A549 (cell line): ENCODE data around the gene C1QBP. TPM values are rescaled to one million over a fixed set of nuclear protein-coding genes. Genes with fewer than 3 reads are reported as not detected.

Experiments
- ATAC-seq, 2 experiments: fragments of 200-7000 bp in 1 of 2; fragments of >200 bp in 1 of 2; cut with Nextera tagmentation in 1 of 2; cut with Tn5 transposase in 1 of 2; 3 replicates each; pipeline versions ENCODE4 v1.8.0 to v1.9.1; 2018 to 2020; ENCODE audit warnings: mild to moderate bottlenecking in 1 of 2, moderate library complexity in 1 of 2
- CTCF ChIA-PET: fragments of 300-600 bp; sonication (Branson Sonifier 250); formaldehyde crosslinking; extraction: SDS; loops from one replicate; lab custom pipeline; 2021; ENCODE audit warnings: antibody characterized with exemption, inconsistent platforms; lab: Yijun Ruan, JAX
- POLR2A ChIA-PET: fragments of 350-600 bp; formaldehyde crosslinking; extraction: SDS; loops from one replicate; lab custom pipeline; 2021; ENCODE audit warnings: antibody characterized with exemption, inconsistent platforms; lab: Yijun Ruan, JAX
- DNase-seq, 2 experiments: peaks; one replicate each; pipeline versions ENCODE4 v3.0.0 to v3.0.0-alpha.2; 2011 to 2016; ENCODE audit warnings: low read depth in 1 of 2, low spot score in 1 of 2
- FAIRE-seq: peaks from 2 replicates; lab custom pipeline; 2011; peaks lifted over from hg19 to GRCh38; lab: Jason Lieb, UNC
- H3K27ac ChIP-seq, 2 experiments: fragments of >200 bp; sonication (Bioruptor Twin); formaldehyde crosslinking; 3 replicates each; pipeline ENCODE4 v1.5.1; 2016 to 2017
- H3K4me1 ChIP-seq: fragments of >200 bp; sonication (Bioruptor Twin); formaldehyde crosslinking; 3 replicates; pipeline ENCODE4 v1.6.1; 2016
- H3K4me2 ChIP-seq: fragments of >200 bp; sonication (Bioruptor Twin); formaldehyde crosslinking; 3 replicates; pipeline ENCODE4 v1.6.1; 2016
- H3K4me3 ChIP-seq: fragments of >200 bp; sonication (Bioruptor Twin); formaldehyde crosslinking; 3 replicates; pipeline ENCODE4 v1.5.1; 2016
- H3K9me3 ChIP-seq: fragments of >200 bp; sonication (Bioruptor Twin); formaldehyde crosslinking; 3 replicates; pipeline ENCODE4 v1.6.1; 2016
- BHLHE40 ChIP-seq: IDR thresholded peaks from 2 replicates; pipeline ENCODE4 v1.6.1; 2012; ENCODE audit warnings: low read depth, low read length, inconsistent platforms
- CBX2 ChIP-seq: fragments of 200-600 bp; sonication (generic); IDR thresholded peaks from 2 replicates; pipeline ENCODE4 v1.6.1; 2016; ENCODE audit warnings: low read depth, mild to moderate bottlenecking, borderline replicate concordance
- CBX8 ChIP-seq: fragments of 200-600 bp; sonication (generic); IDR thresholded peaks from 2 replicates; pipeline ENCODE4 v1.6.1; 2016
- CEBPB ChIP-seq, 2 experiments: fragments of >200 bp in 1 of 2; sonication (Bioruptor Twin) in 1 of 2; formaldehyde crosslinking in 1 of 2; IDR thresholded peaks; 2 replicates each; pipeline ENCODE4 v1.6.1; 2012 to 2016
- CHD2 ChIP-seq: fragments of 150-350 bp; IDR thresholded peaks from 2 replicates; pipeline ENCODE4 v1.6.1; 2014; ENCODE audit warnings: low read length; ENCODE audit not compliant: partially characterized antibody
- EHF ChIP-seq: fragments of 250-450 bp; sonication (Bioruptor Pico); IDR thresholded peaks from 2 replicates; pipeline ENCODE4 v1.5.0; 2020; ENCODE audit warnings: mild to moderate bottlenecking
- EP300 ChIP-seq, 2 experiments: fragments of >200 bp; sonication (Bioruptor Twin); formaldehyde crosslinking; IDR thresholded peaks; 2 replicates in 1 of 2; 3 replicates in 1 of 2; pipeline ENCODE4 v1.6.1; 2016 to 2017
- ESRRA ChIP-seq: fragments of 150-350 bp; IDR thresholded peaks from 2 replicates; pipeline ENCODE4 v1.6.1; 2014; ENCODE audit warnings: mild to moderate bottlenecking, low read length, borderline replicate concordance
- FOSB ChIP-seq: fragments of 250-450 bp; sonication (Bioruptor Pico); IDR thresholded peaks from 2 replicates; pipeline ENCODE4 v1.5.0; 2020; ENCODE audit warnings: mild to moderate bottlenecking, moderate library complexity
- FOSL2 ChIP-seq, 2 experiments: fragments of 450-650 bp in 1 of 2; fragments of >200 bp in 1 of 2; sonication (Bioruptor Twin) in 1 of 2; formaldehyde crosslinking; IDR thresholded peaks; 2 replicates each; pipeline versions ENCODE4 v1.5.0 to v1.6.1; 2016 to 2020; ENCODE audit warnings: mild to moderate bottlenecking in 1 of 2, moderate library complexity in 1 of 2
- HOXA7 ChIP-seq: fragments of 250-450 bp; sonication (Bioruptor Pico); IDR thresholded peaks from 2 replicates; pipeline ENCODE4 v1.5.0; 2020; ENCODE audit warnings: mild to moderate bottlenecking, moderate library complexity
- HOXB5 ChIP-seq: fragments of 250-450 bp; sonication (Bioruptor Pico); IDR thresholded peaks from 2 replicates; pipeline ENCODE4 v1.5.0; 2020; ENCODE audit warnings: mild to moderate bottlenecking, moderate library complexity
- JUN ChIP-seq, 2 experiments: fragments of >200 bp; sonication (Bioruptor Twin); formaldehyde crosslinking; IDR thresholded peaks; 2 replicates in 1 of 2; 3 replicates in 1 of 2; pipeline ENCODE4 v1.6.1; 2016 to 2017
- NPAS2 ChIP-seq: fragments of 250-450 bp; sonication (Bioruptor Pico); IDR thresholded peaks from 2 replicates; pipeline ENCODE4 v1.8.0; 2022; ENCODE audit warnings: mild to moderate bottlenecking, moderate library complexity, borderline replicate concordance
- PBX3 ChIP-seq: IDR thresholded peaks from 2 replicates; pipeline ENCODE4 v1.6.1; 2012
- POLR2A ChIP-seq: IDR thresholded peaks from 2 replicates; pipeline ENCODE4 v1.6.1; 2012; ENCODE audit warnings: mild to moderate bottlenecking, low read length
- POLR2AphosphoS2 ChIP-seq: conservative IDR thresholded peaks from 2 replicates; pipeline ENCODE4 v1.6.1; 2012; ENCODE audit warnings: low read length, improper control_type of control experiment, inconsistent platforms
- RAD21 ChIP-seq, 2 experiments: fragments of >200 bp in 1 of 2; sonication (Bioruptor Twin) in 1 of 2; formaldehyde crosslinking in 1 of 2; IDR thresholded peaks in 1 of 2; conservative IDR thresholded peaks in 1 of 2; 2 replicates in 1 of 2; 3 replicates in 1 of 2; pipeline ENCODE4 v1.6.1; 2012 to 2018; ENCODE audit warnings: inconsistent platforms in 1 of 2
- RFX5 ChIP-seq: fragments of 450-650 bp; IDR thresholded peaks from 2 replicates; pipeline ENCODE4 v1.7.1; 2014; ENCODE audit warnings: antibody characterized with exemption, mild to moderate bottlenecking, moderate library complexity
- RNF2 ChIP-seq: fragments of 200-600 bp; sonication (generic); IDR thresholded peaks from 2 replicates; pipeline ENCODE4 v1.6.1; 2016; ENCODE audit warnings: low read depth, mild to moderate bottlenecking, antibody characterized with exemption, moderate library complexity, borderline replicate concordance
- SMC3 ChIP-seq: fragments of >200 bp; sonication (Bioruptor Twin); formaldehyde crosslinking; IDR thresholded peaks from 3 replicates; pipeline ENCODE4 v1.6.1; 2018; ENCODE audit warnings: inconsistent platforms
- ZC3H11A ChIP-seq: fragments of 450-650 bp; IDR thresholded peaks from 2 replicates; pipeline ENCODE4 v1.6.1; 2014; ENCODE audit warnings: antibody characterized with exemption, mild to moderate bottlenecking
- WGBS: methylation state at CpG from one replicate; pipeline ENCODE4 v1.1.6; 2017; ENCODE audit errors: missing lambda C conversion rate; 5-methylcytosine and 5-hydroxymethylcytosine counted together
- polyA plus RNA-seq, 4 experiments: library from polyadenylated mRNA; depleted of rRNA in 3 of 4; stranded (reverse); fragments of >200 nt; fragmentation: RNase III in 1 of 4; extraction: RNeasy Plus Mini Kit Qiagen cat#74134 plus additional on column Dnase treatment in 1 of 4; gene quantifications; 2 replicates in 3 of 4; 3 replicates in 1 of 4; pipeline ENCODE4 v1.2.3, GENCODE V29; 2011 to 2017
- TF ChIP-seq, protein P1 (sequence below): fragments of 450-650 bp; IDR thresholded peaks from 2 replicates; pipeline ENCODE4 v1.6.1; 2014; ENCODE audit warnings: antibody characterized with exemption
- TF ChIP-seq, protein P2 (sequence below): fragments of 250-450 bp; sonication (Bioruptor Pico); IDR thresholded peaks from 2 replicates; pipeline ENCODE4 v1.5.0; 2021; ENCODE audit warnings: mild to moderate bottlenecking, moderate library complexity, borderline replicate concordance
- TF ChIP-seq, protein P3 (sequence below): IDR thresholded peaks from 2 replicates; pipeline ENCODE4 v1.6.1; 2012; ENCODE audit warnings: low read depth, borderline replicate concordance
- TF ChIP-seq, protein P4 (sequence below): fragments of >200 bp; sonication (Bioruptor Twin); formaldehyde crosslinking; IDR thresholded peaks from 3 replicates; pipeline ENCODE4 v1.5.1; 2016

Gene C1QBP
- polyA plus RNA-seq, 2 of the 4 experiments (the other 2 are of a cell fraction) = 557 to 683 TPM

GRCh38 chr17:5410594-5411272 lies 28.2 kb downstream of the C1QBP start:
- ATAC-seq (no peak), FAIRE-seq (no peak), DNase-seq (no peak)
- Histone ChIP-seq H3K4me1 (peaks cover 8% of the 10 kb centered on the region; the same call in 1 of the 3 replicates), H3K27ac (no peak overlapping the region), H3K9me3 (no peaks in the 10 kb centered on the region), H3K4me2 (no peak overlapping the region), H3K4me3 (no peak overlapping the region)
- POLR2A ChIA-PET = no interaction called here
- 96% methylated on average over 7 of the region's 7 CpGs for WGBS
- TF ChIP-seq CHD2 = no peak
- no peak for TF ChIP-seq EP300 (IDR thresholded peaks at IDR 0.05)
- no peak for TF ChIP-seq BHLHE40
- TF ChIP-seq NPAS2 (CRISPR knock-in tag) = no peak
- TF ChIP-seq FOSB (CRISPR knock-in tag) = no peak
- TF ChIP-seq HOXB5 = no peak
- no peak for TF ChIP-seq JUN (IDR thresholded peaks at IDR 0.05)
- TF ChIP-seq, protein P1, sequence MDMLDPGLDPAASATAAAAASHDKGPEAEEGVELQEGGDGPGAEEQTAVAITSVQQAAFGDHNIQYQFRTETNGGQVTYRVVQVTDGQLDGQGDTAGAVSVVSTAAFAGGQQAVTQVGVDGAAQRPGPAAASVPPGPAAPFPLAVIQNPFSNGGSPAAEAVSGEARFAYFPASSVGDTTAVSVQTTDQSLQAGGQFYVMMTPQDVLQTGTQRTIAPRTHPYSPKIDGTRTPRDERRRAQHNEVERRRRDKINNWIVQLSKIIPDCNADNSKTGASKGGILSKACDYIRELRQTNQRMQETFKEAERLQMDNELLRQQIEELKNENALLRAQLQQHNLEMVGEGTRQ = no peak
- TF ChIP-seq POLR2AphosphoS2 = no peak
- TF ChIP-seq EHF (CRISPR knock-in tag) = no peak
- TF ChIP-seq, protein P2, sequence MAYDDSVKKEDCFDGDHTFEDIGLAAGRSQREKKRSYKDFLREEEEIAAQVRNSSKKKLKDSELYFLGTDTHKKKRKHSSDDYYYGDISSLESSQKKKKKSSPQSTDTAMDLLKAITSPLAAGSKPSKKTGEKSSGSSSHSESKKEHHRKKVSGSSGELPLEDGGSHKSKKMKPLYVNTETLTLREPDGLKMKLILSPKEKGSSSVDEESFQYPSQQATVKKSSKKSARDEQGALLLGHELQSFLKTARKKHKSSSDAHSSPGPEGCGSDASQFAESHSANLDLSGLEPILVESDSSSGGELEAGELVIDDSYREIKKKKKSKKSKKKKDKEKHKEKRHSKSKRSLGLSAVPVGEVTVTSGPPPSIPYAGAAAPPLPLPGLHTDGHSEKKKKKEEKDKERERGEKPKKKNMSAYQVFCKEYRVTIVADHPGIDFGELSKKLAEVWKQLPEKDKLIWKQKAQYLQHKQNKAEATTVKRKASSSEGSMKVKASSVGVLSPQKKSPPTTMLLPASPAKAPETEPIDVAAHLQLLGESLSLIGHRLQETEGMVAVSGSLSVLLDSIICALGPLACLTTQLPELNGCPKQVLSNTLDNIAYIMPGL = no peak
- no peak for TF ChIP-seq CBX2
- CTCF ChIA-PET = interaction anchor here (0.7 to 1.6 kb wide), 2 partner anchors 42 to 67 kb away, joined by 3 to 4 read pairs; no protein-coding TSS in a partner anchor

DNA sequence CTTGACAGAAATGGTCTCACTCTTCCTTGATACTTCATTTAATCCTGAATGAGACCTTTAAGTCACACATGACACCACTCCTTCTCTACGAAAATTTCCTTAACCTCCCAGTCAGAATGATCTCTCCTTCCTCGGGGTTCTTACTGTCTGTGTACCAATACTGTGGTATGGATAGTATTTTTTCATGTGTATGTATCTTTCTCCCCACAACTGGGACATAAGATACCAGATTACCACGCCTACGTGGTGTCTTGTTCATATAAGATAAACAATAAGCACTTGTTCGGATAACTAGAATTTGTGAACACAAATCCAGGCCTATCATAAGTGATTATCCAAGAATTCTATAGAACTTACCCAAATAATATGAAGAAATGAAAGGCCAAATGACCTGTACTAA lies 30.8 kb downstream of the C1QBP start:
- 79% methylated on average over 5 of the region's 5 CpGs for WGBS
- ATAC-seq = no peak
- H3K27ac ChIP-seq = no peak overlapping the region
- H3K4me2 ChIP-seq = no peak overlapping the region
- no peaks in the 10 kb centered on the region for H3K9me3 ChIP-seq
- ChIA-PET POLR2A (interaction anchor here (0.7 kb wide), 1 partner anchor 11 kb away, joined by 3 read pairs; the partner anchor contains the start of genes NUP88 and RPAIN), CTCF (interaction anchor here (1.2 kb wide), 1 partner anchor 158 kb away, joined by 3 read pairs; no protein-coding TSS in a partner anchor)
- no peak for FAIRE-seq
- no peaks in the 10 kb centered on the region for H3K4me1 ChIP-seq
- DNase-seq = no peak
- H3K4me3 ChIP-seq = no peak overlapping the region
- TF ChIP-seq SMC3 (no peak), POLR2A (no peak), CEBPB (IDR thresholded peaks at IDR 0.05) (no peak), RFX5 (no peak), CBX8 (no peak), BHLHE40 (no peak), RAD21 (conservative IDR thresholded peaks at IDR 0.05 in 1 of 2, IDR thresholded peaks at IDR 0.05 in 1 of 2) (no peak), ZC3H11A (no peak), FOSL2 (IDR thresholded peaks at IDR 0.05) (no peak), FOSL2 (CRISPR knock-in tag; IDR thresholded peaks at IDR 0.05) (no peak), ESRRA (no peak), PBX3 (no peak), JUN (IDR thresholded peaks at IDR 0.05) (no peak), HOXA7 (CRISPR knock-in tag) (no peak), NPAS2 (CRISPR knock-in tag) (no peak), RNF2 (no peak)
- TF ChIP-seq, protein P3, sequence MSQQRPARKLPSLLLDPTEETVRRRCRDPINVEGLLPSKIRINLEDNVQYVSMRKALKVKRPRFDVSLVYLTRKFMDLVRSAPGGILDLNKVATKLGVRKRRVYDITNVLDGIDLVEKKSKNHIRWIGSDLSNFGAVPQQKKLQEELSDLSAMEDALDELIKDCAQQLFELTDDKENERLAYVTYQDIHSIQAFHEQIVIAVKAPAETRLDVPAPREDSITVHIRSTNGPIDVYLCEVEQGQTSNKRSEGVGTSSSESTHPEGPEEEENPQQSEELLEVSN = no peak
- TF ChIP-seq, protein P2 = no peak
- TF ChIP-seq, protein P4, sequence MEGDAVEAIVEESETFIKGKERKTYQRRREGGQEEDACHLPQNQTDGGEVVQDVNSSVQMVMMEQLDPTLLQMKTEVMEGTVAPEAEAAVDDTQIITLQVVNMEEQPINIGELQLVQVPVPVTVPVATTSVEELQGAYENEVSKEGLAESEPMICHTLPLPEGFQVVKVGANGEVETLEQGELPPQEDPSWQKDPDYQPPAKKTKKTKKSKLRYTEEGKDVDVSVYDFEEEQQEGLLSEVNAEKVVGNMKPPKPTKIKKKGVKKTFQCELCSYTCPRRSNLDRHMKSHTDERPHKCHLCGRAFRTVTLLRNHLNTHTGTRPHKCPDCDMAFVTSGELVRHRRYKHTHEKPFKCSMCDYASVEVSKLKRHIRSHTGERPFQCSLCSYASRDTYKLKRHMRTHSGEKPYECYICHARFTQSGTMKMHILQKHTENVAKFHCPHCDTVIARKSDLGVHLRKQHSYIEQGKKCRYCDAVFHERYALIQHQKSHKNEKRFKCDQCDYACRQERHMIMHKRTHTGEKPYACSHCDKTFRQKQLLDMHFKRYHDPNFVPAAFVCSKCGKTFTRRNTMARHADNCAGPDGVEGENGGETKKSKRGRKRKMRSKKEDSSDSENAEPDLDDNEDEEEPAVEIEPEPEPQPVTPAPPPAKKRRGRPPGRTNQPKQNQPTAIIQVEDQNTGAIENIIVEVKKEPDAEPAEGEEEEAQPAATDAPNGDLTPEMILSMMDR = no peak
